Peyer's patch (tissue), 4 donors: Measurements from ENCODE around the gene SRCIN1.

Source experiments
- CTCF ChIP-seq, 6 experiments: fragments of 450-650 bp in 4 of 6; fragments of 200-600 bp in 2 of 6; sonication (generic) in 1 of 6; IDR thresholded peaks; one replicate each; pipeline ENCODE4 v1.5.1; 2017 to 2019; ENCODE audit warnings: antibody characterized with exemption in 6 of 6, mild to moderate bottlenecking in 3 of 6, moderate library complexity in 1 of 6
- POLR2A ChIP-seq, 2 donors: fragments of 450-650 bp; IDR thresholded peaks; one replicate each; pipeline ENCODE4 v1.5.1; 2017; ENCODE audit warnings: antibody characterized with exemption in 2 of 2, mild to moderate bottlenecking in 2 of 2, moderate library complexity in 2 of 2

- TF ChIP-seq CTCF (IDR thresholded peaks at IDR 0.05) (no peak), POLR2A (IDR thresholded peaks at IDR 0.05) (no peak)
Observed at GRCh38 chr17:38590988-38591758, 14.6 kb downstream of the SRCIN1 start.
